Measurements from ENCODE around the gene SFPQ.

DNA sequence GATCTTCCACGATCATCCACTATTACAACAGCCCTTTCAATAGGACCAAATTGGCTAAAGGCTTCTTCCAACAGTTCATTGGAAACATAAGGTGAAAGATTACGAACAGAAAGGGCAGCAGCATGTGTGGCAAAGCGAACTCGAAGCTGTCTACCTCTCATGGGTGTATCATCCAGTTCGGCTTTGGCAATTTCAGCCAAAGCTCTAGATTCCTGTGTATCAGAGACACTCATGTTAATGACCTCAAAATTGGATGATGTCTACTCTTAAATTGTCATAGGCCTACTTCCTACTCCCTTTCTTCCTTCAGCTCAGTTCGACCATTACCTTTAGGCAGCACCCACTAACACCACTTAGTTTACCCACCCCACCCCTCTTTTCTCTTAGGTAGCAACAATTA is 2.2 kb downstream of the SFPQ start:
- TF ChIP-seq SUZ12 (IDR thresholded peaks at IDR 0.05; ENCODE audit: extremely low read depth, insufficient read depth, insufficient read length) (no peak), YY1 (IDR thresholded peaks at IDR 0.05; ENCODE audit: insufficient read depth, insufficient read length) (no peak)

All from NT2/D1 (cell line).